Measurements from ENCODE around the gene PLCG2. TPM values are rescaled to one million over a fixed set of nuclear protein-coding genes. Genes with fewer than 3 reads are reported as not detected.

Gene PLCG2
- polyA plus RNA-seq, 2 donors, result 2.3 to 4.4 TPM

DNA sequence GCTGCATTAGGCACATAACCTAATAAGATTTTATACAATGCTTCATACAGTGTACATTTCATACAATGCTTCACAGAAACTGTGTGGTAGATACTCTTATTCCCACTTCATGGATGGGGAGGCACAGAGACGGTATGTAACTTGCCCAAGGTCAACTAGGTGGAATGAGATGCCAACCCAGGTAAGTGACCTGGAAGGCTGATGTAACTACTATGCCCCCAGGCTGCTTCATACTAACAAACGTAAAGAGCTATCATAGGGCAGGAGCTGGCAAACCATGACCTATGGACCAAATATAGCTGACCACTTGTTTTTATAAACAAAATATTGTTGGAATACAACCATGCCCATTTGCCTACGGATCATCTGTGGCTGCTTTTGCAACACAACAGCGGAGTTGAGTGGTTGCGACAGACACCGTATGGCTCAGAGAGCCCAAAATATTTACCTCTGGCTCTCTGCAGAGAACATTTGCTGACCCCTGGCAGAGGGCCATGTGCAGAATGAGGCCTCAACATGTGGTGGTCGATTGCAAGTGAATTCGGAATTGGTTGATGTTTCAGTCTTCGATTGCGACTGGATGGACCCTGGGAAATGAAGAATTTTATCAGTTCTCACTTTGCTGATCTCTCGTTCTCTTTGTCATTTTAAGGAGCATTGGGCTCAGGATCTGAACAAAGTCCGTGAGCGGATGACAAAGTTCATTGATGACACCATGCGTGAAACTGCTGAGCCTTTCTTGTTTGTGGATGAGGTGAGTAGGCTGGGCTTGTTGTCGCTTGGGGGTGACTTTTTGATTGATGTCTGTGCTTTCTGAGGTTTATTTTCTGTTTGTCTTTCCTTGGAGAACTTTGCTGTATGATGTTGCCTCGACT, 109.7 kb downstream of the PLCG2 start:
- no peaks in the 10 kb centered on the region for H3K27me3 ChIP-seq (ENCODE audit: control insufficient read depth in 1 of 2, insufficient read depth in 2 of 2, low read length in 2 of 2)
- no peaks in the 10 kb centered on the region for H3K36me3 ChIP-seq (ENCODE audit: control insufficient read depth in 2 of 2, insufficient read depth in 2 of 2, low read length in 1 of 2)
- no peak overlapping the region for H3K4me3 ChIP-seq (ENCODE audit: low read depth in 1 of 2, low read length in 2 of 2)
- WGBS, 2 donors, result 65 to 73% methylated on average over 16 of the region's 16 CpGs
- no peaks in the 10 kb centered on the region for H3K9me3 ChIP-seq (ENCODE audit: control insufficient read depth in 2 of 2, insufficient read depth in 1 of 2, low read depth in 1 of 2, low read length in 1 of 2)
- no peak overlapping the region for H3K27ac ChIP-seq (ENCODE audit: low read depth in 2 of 2, low read length in 1 of 2)
- no peaks in the 10 kb centered on the region for H3K4me1 ChIP-seq (ENCODE audit: control insufficient read depth in 2 of 2, insufficient read depth in 2 of 2, low read length in 1 of 2)

DNA sequence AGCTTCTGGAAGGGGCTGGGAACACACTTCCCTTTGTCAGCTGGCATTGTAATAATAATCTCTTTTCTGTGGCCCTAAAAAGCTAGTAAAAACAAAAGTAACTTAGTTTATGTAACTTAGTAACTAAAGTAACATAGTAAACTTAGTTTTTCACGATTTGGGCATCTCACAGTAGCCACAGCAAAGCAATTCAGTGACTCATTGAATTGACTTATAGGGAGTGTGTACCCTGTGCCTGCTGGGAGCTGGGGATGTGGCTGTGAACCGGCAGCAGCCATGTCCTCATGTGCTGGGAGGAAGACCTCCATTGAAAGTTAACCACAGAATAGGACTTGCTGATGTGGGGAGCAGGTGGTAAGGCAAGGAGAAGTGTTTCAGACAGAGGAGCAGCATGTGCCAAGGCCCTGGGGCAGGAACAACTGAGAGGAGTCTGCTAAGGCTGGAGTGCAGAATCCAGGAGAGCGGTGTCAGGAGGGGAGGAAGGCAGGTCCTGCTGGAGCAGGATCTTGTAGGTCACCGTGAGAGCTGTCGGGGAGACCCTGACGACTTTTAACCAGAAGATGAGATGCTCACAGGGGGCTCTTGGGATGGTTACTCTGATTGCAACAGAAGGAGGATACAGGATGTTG, 112.8 kb downstream of the PLCG2 start:
- H3K36me3 ChIP-seq (ENCODE audit: control insufficient read depth in 2 of 2, insufficient read depth in 2 of 2, low read length in 1 of 2), result no peaks in the 10 kb centered on the region
- H3K4me1 ChIP-seq (ENCODE audit: control insufficient read depth in 2 of 2, insufficient read depth in 2 of 2, low read length in 1 of 2), result no peaks in the 10 kb centered on the region
- no peak overlapping the region for H3K4me3 ChIP-seq (ENCODE audit: low read depth in 1 of 2, low read length in 2 of 2)
- no peak overlapping the region for H3K27ac ChIP-seq (ENCODE audit: low read depth in 2 of 2, low read length in 1 of 2)
- WGBS, 2 donors, result 84 to 87% methylated on average over 6 of the region's 6 CpGs
- no peaks in the 10 kb centered on the region for H3K27me3 ChIP-seq (ENCODE audit: control insufficient read depth in 1 of 2, insufficient read depth in 2 of 2, low read length in 2 of 2)
- H3K9me3 ChIP-seq (ENCODE audit: control insufficient read depth in 2 of 2, insufficient read depth in 1 of 2, low read depth in 1 of 2, low read length in 1 of 2), result no peaks in the 10 kb centered on the region

DNA sequence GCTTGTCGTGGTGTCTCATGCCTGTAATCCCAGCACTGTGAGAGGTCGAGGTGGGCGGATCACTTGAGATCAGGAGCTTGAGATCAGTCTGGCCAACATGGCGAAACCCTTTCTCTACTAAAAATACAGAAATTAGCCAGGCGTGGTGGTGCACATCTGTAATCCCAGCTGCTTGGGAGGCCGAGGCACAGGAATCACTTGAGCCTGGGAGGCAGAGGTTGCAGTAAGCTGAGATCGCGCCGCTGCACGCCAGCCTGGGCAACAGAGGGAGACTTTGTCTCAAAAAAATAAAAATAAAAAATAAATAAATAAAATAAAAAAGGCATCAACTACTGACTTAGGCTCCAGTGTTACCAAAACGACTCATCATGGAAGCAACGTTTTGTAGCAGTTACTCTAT, 115.5 kb downstream of the PLCG2 start:
- no peaks in the 10 kb centered on the region for H3K9me3 ChIP-seq (ENCODE audit: control insufficient read depth in 2 of 2, insufficient read depth in 1 of 2, low read depth in 1 of 2, low read length in 1 of 2)
- H3K27me3 ChIP-seq (ENCODE audit: control insufficient read depth in 1 of 2, insufficient read depth in 2 of 2, low read length in 2 of 2), result no peaks in the 10 kb centered on the region
- H3K27ac ChIP-seq (ENCODE audit: low read depth in 2 of 2, low read length in 1 of 2), result no peak overlapping the region
- no peak overlapping the region for H3K4me3 ChIP-seq (ENCODE audit: low read depth in 1 of 2, low read length in 2 of 2)
- H3K36me3 ChIP-seq (ENCODE audit: control insufficient read depth in 2 of 2, insufficient read depth in 2 of 2, low read length in 1 of 2), result no peaks in the 10 kb centered on the region
- 87 to 91% methylated on average over 12 of the region's 12 CpGs for WGBS, 2 donors
- no peaks in the 10 kb centered on the region for H3K4me1 ChIP-seq (ENCODE audit: control insufficient read depth in 2 of 2, insufficient read depth in 2 of 2, low read length in 1 of 2)

DNA sequence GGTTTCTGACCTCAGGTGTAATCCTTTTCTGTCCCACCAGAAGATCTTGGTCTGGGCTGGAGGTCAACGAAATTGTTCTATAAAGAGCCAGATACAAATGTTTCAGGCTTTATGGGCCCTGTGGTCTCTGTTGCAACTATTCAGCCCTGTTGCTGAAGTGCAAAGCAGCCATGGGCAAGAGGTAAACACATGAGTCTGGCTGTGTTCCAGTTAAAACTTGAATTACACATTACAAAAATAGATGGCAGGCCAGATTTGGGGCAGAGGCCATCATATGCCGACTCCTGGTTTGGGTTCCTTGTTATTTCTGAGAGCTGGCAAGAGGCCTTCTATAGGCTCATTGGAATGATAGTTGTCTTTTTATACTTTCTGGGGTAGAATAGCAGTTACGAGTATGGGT, 117.8 kb downstream of the PLCG2 start:
- Histone ChIP-seq H3K4me1 (ENCODE audit: control insufficient read depth in 2 of 2, insufficient read depth in 2 of 2, low read length in 1 of 2) (no peaks in the 10 kb centered on the region), H3K4me3 (ENCODE audit: low read depth in 1 of 2, low read length in 2 of 2) (no peak overlapping the region), H3K36me3 (ENCODE audit: control insufficient read depth in 2 of 2, insufficient read depth in 2 of 2, low read length in 1 of 2) (no peaks in the 10 kb centered on the region), H3K27ac (ENCODE audit: low read depth in 2 of 2, low read length in 1 of 2) (no peak overlapping the region), H3K9me3 (ENCODE audit: control insufficient read depth in 2 of 2, insufficient read depth in 1 of 2, low read depth in 1 of 2, low read length in 1 of 2) (no peaks in the 10 kb centered on the region), H3K27me3 (ENCODE audit: control insufficient read depth in 1 of 2, insufficient read depth in 2 of 2, low read length in 2 of 2) (no peaks in the 10 kb centered on the region)
- 76 to 78% methylated on average over 3 of the region's 3 CpGs for WGBS, 2 donors

DNA sequence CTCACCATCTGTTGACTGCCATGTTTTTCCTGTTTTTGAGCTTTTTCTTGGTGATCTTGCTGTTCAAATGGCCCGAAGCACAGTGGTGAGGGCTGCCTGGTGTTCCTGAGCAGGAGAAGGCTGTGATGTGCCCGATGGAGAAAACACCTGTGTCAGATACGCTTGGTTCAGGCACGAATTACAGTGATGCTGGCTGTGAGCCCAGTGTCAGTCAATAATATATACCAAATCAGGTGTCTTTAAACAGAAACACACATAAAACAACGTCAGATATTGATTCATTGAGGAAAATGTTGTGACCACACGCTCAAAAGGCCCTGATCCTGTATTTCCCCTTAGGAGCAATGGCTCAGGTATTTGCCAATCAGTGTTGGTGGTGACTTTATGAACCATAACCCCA, 120.5 kb downstream of the PLCG2 start:
- Histone ChIP-seq H3K4me3 (ENCODE audit: low read depth in 1 of 2, low read length in 2 of 2) (no peak overlapping the region), H3K9me3 (ENCODE audit: control insufficient read depth in 2 of 2, insufficient read depth in 1 of 2, low read depth in 1 of 2, low read length in 1 of 2) (peaks cover 0 to 7% of the 10 kb centered on the region in 2 donors), H3K27ac (ENCODE audit: low read depth in 2 of 2, low read length in 1 of 2) (no peak overlapping the region), H3K36me3 (ENCODE audit: control insufficient read depth in 2 of 2, insufficient read depth in 2 of 2, low read length in 1 of 2) (no peaks in the 10 kb centered on the region), H3K4me1 (ENCODE audit: control insufficient read depth in 2 of 2, insufficient read depth in 2 of 2, low read length in 1 of 2) (no peaks in the 10 kb centered on the region), H3K27me3 (ENCODE audit: control insufficient read depth in 1 of 2, insufficient read depth in 2 of 2, low read length in 2 of 2) (no peaks in the 10 kb centered on the region)
- 71 to 83% methylated on average over 6 of the region's 6 CpGs for WGBS, 2 donors

DNA sequence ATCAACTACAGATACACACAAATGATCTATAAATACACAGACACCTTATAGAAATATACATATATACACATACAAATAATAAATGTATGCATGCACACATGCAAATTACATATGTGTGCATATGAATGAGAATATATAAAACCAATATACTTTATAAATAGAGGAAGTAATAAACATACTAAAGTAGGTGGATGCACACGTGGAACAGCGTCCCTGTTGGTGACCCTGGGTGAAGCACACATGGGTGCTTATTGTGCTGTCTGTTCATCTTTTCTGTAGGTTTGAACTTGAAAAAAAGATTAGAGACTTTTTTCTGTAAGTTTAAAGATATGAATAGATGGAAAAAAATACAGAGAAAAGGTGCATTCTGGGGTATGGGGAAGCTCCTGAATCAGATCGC, 120.9 kb downstream of the PLCG2 start:
- Histone ChIP-seq H3K4me3 (ENCODE audit: low read depth in 1 of 2, low read length in 2 of 2) (no peak overlapping the region), H3K9me3 (ENCODE audit: control insufficient read depth in 2 of 2, insufficient read depth in 1 of 2, low read depth in 1 of 2, low read length in 1 of 2) (peaks cover 0 to 7% of the 10 kb centered on the region in 2 donors), H3K36me3 (ENCODE audit: control insufficient read depth in 2 of 2, insufficient read depth in 2 of 2, low read length in 1 of 2) (no peaks in the 10 kb centered on the region), H3K4me1 (ENCODE audit: control insufficient read depth in 2 of 2, insufficient read depth in 2 of 2, low read length in 1 of 2) (no peaks in the 10 kb centered on the region), H3K27me3 (ENCODE audit: control insufficient read depth in 1 of 2, insufficient read depth in 2 of 2, low read length in 2 of 2) (no peaks in the 10 kb centered on the region), H3K27ac (ENCODE audit: low read depth in 2 of 2, low read length in 1 of 2) (no peak overlapping the region)
- 90 to 96% methylated on average over 3 of the region's 3 CpGs for WGBS, 2 donors

DNA sequence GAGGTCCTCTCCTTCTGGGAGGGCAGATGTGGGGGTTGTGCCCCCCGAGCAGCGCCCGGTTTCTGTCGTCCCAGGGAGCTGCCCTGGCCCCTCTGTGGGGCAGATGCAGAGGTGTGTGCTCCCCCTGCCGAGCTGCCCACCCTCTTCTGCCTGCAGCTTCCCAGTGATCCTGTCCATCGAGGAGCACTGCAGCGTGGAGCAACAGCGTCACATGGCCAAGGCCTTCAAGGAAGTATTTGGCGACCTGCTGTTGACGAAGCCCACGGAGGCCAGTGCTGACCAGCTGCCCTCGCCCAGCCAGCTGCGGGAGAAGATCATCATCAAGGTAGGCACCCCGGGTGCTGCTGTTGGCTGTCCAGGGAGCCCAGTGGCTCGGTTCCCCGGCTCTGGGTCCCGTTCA, 121.4 kb downstream of the PLCG2 start:
- no peaks in the 10 kb centered on the region for H3K27me3 ChIP-seq (ENCODE audit: control insufficient read depth in 1 of 2, insufficient read depth in 2 of 2, low read length in 2 of 2)
- H3K4me3 ChIP-seq (ENCODE audit: low read depth in 1 of 2, low read length in 2 of 2), result no peak overlapping the region
- H3K27ac ChIP-seq (ENCODE audit: low read depth in 2 of 2, low read length in 1 of 2), result no peak overlapping the region
- H3K36me3 ChIP-seq (ENCODE audit: control insufficient read depth in 2 of 2, insufficient read depth in 2 of 2, low read length in 1 of 2), result no peaks in the 10 kb centered on the region
- H3K4me1 ChIP-seq (ENCODE audit: control insufficient read depth in 2 of 2, insufficient read depth in 2 of 2, low read length in 1 of 2), result no peaks in the 10 kb centered on the region
- H3K9me3 ChIP-seq (ENCODE audit: control insufficient read depth in 2 of 2, insufficient read depth in 1 of 2, low read depth in 1 of 2, low read length in 1 of 2), result peaks cover 0 to 7% of the 10 kb centered on the region in 2 donors
- 94 to 95% methylated on average over 17 of the region's 17 CpGs for WGBS, 2 donors

DNA sequence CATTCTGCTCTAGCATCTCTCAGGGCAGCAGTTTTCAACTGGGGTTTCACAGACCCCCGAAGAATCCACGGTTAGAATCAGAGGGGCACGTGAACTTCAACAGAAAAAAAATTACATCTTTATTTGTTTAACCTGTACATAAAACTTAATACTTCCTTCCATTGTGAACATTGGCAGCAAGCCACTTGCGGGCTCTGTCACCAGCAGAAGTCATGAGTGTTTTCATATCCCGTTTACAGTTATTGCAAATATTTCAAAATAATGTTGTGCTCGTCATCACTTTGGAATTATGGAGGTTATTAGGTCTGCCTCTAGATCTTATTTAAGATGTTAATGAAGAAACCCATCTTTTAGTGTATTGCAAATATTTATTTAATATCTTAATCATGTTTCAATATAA, 122.4 kb downstream of the PLCG2 start:
- H3K27ac ChIP-seq (ENCODE audit: low read depth in 2 of 2, low read length in 1 of 2), result no peak overlapping the region
- WGBS, 2 donors, result 36 to 54% methylated on average over 6 of the region's 6 CpGs

DNA sequence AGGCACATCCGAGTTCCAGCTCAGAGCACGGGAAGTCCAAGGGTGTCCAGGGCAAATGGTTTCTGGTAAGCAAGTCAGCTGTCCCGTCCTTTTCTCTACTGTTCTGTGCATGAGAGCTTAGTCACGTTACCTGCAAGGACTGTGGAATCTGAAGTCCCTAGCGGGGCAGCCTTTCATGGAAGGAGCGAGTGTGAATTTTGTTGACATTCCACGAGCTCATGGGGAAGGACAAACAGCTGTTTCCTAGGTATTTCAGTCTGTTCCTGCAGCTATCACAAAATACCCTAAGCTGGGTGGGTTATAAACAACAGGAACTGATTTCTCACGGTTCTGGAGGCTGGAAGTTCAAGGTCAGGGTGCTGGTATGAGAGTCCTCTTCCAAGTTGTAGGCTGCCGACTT, 122.9 kb downstream of the PLCG2 start:
- Histone ChIP-seq H3K9me3 (ENCODE audit: control insufficient read depth in 2 of 2, insufficient read depth in 1 of 2, low read depth in 1 of 2, low read length in 1 of 2) (peaks cover 0 to 7% of the 10 kb centered on the region in 2 donors), H3K4me3 (ENCODE audit: low read depth in 1 of 2, low read length in 2 of 2) (no peak overlapping the region), H3K27ac (ENCODE audit: low read depth in 2 of 2, low read length in 1 of 2) (no peak overlapping the region), H3K36me3 (ENCODE audit: control insufficient read depth in 2 of 2, insufficient read depth in 2 of 2, low read length in 1 of 2) (no peaks in the 10 kb centered on the region), H3K27me3 (ENCODE audit: control insufficient read depth in 1 of 2, insufficient read depth in 2 of 2, low read length in 2 of 2) (no peaks in the 10 kb centered on the region), H3K4me1 (ENCODE audit: control insufficient read depth in 2 of 2, insufficient read depth in 2 of 2, low read length in 1 of 2) (no peaks in the 10 kb centered on the region)
- WGBS, 2 donors, result 68% methylated on average over 9 of the region's 9 CpGs

More for the DNA sequence above, 122.4 kb downstream of the PLCG2 start:
- Histone ChIP-seq H3K9me3 (ENCODE audit: control insufficient read depth in 2 of 2, insufficient read depth in 1 of 2, low read depth in 1 of 2, low read length in 1 of 2) (peaks cover 0 to 7% of the 10 kb centered on the region in 2 donors), H3K36me3 (ENCODE audit: control insufficient read depth in 2 of 2, insufficient read depth in 2 of 2, low read length in 1 of 2) (no peaks in the 10 kb centered on the region), H3K27me3 (ENCODE audit: control insufficient read depth in 1 of 2, insufficient read depth in 2 of 2, low read length in 2 of 2) (no peaks in the 10 kb centered on the region), H3K4me3 (ENCODE audit: low read depth in 1 of 2, low read length in 2 of 2) (no peak overlapping the region), H3K4me1 (ENCODE audit: control insufficient read depth in 2 of 2, insufficient read depth in 2 of 2, low read length in 1 of 2) (no peaks in the 10 kb centered on the region)
